GM18951 (cell line): ENCODE data around the gene TULP1.

Source experiments
- POLR2A ChIP-seq: IDR thresholded peaks from 4 replicates; pipeline ENCODE4 v1.6.1; 2011; ENCODE audit warnings: mild to moderate bottlenecking; ENCODE audit not compliant: insufficient read length, insufficient read depth; ENCODE audit errors: extremely low read depth
- in situ Hi-C: fragments of 300-500 bp; cut with MboI; formaldehyde crosslinking; loops from one replicate; pipeline ENCODE4 v1.12.0; 2022; ENCODE audit warnings: low sequenced_read_pairs, mixed read lengths, inconsistent platforms; ENCODE audit not compliant: unreplicated experiment

Gene TULP1

DNA sequence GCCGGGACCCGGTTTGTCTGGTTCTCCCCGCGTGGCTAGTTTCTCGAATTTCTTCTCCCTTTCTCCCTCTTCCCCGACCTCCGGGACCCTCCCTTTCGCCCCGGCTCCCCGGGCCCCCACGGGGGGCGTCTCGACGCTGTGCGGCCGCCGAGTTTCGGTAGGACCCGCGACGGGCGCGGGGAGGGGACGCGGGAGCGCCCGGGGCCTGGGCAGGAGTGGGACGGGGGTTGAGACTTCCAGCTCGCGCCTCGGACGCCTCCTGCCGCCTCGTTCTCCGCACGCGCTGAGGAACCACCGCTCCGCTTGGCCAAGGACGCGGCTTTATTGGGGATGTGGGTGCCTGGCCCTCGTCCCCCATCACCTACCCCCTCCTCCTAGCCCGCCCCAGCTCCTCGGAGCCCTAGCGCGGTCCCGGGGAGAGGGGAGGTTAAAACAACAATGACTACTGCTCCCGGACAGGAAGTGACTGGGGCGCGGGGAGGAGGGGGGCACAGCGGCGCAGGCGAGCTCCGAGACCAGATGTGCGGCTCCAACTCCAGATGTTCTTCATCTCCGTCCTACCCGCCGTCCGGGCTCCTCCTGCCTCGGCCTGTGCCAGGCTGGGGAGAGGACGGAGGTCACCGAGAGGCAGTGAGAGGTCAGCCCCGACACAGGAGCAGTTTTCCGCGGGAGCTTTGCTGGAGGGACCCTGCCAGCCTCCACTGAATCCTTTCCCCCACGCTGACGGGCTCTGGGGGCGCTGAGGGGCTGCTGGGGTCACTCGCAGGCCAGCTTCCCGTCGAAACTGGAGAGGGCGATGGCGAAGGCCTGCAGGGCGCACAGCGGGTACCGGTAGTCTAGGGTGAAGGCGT lies 14.9 kb downstream of the TULP1 start:
- in situ Hi-C loops: no loop called here
- no peak for TF ChIP-seq POLR2A

DNA sequence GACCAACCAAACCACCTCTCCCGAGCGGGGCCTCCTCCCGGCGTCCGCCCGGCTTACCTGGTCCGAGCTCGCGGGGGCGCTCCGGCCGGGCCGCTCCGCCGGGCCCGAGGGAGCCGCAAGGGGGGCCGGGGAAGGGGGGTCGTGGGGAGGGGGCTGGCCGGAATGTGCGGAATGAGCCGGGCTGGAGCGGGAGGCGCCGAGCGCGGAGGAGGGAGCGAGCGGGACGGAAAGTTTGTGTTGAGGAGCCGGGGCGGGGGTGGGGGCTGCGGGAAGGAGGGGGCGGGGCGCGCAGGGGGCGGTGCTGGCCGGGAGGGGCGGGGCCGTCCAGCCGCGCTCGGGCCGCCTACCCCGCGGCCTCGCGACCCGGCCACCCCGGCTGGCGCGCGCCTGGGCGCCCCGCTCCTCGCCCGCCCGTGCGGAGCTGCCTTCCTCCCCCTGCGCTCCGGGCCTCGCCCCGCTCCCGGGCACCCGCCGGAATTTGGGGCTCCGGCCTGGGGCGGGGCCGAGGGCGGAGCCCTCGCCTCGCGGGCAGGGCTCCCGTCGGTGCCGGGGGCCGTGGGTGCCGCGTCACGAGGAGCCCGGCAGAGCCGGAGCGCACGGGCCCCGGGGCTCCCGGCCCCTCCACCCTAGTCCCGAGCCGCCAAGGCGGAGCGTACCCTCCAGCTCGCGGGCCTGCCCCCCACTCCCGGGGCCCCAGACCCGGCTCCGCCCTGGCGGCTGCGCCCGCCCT lies 15.7 kb downstream of the TULP1 start, which contains the start of gene TEAD3:
Gene TEAD3, minus strand, starts transcription at position 239 of the 730 bp plus-strand sequence.
- no peak for TF ChIP-seq POLR2A
- in situ Hi-C loops: no loop called here

DNA sequence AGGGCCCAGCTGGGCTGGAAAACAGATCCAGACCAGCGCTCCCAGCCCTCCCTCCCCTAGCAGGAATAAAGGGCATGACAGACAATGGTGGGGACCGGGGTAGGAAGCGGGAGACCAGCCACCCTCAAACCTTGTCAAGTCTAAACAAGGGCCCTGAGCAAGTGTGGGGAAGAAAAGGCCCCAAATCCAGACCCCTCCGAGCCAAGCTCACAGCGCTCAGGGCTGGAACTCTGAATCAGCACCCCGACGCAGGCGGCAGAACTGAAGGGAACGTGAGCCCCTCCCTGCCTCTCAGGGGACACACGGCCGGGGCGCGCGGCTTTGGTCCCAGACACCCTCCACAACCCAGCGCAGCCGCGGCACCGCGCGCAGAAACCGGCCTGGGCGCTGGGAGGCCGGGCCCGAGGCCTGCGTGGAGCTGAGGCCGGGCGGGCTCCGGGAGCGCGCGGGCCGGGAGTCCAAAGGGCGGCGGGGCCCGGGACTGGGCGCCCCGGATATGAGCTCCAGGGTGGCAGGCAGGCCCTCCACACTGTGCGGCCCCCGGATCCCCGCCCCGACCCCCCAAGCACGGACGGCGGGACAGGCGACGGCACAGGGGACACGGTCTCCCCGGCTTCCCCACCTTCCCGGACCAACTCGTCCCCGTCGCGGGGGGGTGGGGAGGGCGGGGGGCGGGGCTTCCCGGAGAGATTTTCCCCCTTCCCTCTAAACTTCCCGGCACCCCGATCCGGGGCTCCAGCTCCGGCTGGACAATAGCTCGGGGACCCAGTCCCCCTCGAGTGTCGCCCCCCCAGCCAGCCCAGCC lies 16.5 kb downstream of the TULP1 start:
- TF ChIP-seq POLR2A: no peak
- in situ Hi-C loops: no loop called here

DNA sequence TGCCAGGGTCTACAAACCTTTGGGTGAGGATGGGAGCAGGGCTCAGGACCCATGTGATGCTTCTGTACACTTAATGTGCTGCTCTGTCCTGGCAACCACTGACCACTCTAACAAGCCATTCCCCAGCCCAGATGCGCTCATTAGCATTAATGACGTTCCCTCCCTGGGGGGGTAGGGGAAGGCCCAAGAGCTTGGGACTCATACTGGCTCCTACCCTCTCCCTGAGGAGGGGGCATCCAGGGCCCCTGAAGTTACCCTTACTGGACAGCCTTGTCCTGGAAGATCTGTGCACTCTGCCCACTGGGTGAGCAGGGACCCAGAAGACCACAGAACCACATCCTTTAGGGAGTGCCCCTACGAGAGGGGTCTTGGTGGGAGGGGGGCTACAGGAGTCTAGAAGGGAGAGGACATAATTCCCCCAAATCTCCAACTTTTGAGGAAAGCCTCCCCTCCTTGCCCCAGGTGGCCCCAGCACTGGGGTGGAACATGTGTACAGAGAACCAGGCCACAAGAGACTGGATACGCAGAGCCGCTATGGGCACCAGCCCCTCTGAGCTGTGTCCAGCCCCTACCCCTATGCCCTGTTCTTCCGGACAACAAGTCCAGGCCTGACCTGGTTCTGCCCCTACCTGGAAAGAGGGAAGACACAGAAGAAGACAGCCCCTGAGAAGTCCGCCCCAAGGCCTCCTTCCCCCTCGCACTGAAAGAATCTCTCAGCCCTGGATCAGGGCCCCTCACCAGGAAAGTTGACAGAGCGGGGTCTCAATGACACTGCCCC lies 17.2 kb downstream of the TULP1 start:
- TF ChIP-seq POLR2A: no peak
- in situ Hi-C loops: no loop called here

DNA sequence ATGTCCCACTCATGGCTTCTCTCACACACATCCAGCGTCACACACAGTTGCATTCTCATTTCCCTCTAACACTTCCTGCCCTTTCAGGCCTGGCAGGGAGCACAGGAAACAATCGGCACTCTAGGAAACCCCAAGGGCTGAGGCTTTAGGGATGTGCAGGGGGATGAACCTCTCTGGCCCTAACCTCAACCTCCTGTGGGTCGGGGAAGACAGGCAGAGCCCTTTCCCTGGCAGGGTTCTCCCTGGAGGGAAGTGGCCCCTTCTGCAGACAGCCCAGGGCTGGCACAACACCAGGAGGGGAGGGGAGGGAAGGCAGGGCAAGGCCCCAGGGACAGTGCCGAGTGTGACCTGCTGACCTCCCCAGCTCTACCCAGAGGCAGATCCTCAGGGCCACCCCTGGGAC lies 18.5 kb downstream of the TULP1 start:
- in situ Hi-C loops: no loop called here
- no peak for TF ChIP-seq POLR2A

DNA sequence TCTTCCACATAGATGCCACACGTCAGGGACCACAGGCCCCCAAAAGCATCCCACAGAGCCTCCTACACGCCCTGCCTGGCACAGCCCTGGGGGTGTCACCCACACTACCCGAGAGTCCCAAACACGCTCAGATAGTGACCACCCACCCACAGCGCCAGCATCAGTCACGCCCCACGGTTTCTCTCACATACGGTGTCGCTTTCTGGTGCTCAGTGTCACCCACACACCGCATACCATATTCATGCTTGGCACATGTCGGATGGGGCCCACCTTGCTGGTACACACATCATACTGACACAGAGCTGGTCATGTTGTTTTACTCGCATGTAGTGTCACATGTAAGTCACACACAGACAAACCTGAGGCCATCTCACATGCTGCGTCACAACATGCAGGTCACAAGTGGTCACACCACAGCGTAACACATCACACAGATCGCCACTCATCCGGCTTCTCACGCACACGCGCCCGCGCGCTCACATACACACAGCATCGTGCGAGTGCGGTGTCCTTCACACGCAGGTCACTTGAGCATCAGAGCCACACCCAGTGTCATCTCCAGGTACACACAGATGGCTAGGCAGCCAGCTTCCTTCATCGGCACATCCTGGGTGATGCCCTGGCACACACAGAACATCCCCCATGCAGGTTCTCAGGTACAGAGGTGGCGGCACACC lies 19.3 kb downstream of the TULP1 start:
- TF ChIP-seq POLR2A: no peak
- in situ Hi-C loops: no loop called here

DNA sequence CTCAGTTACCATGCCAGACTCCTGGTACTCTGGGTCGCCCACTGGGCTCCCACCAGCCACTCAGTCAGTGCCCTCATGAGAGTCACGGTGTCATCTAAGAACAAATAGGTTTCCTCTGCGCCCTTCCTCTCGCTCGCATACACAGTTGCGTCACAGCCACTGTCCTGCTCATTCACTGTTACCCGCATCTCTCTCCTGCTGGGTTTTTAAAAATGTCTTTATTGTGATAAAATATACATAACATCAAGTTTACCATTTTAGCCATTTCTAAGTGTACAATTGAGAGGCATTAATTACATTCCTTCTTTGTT lies 19.8 kb downstream of the TULP1 start:
- TF ChIP-seq POLR2A: no peak
- in situ Hi-C loops: no loop called here

DNA sequence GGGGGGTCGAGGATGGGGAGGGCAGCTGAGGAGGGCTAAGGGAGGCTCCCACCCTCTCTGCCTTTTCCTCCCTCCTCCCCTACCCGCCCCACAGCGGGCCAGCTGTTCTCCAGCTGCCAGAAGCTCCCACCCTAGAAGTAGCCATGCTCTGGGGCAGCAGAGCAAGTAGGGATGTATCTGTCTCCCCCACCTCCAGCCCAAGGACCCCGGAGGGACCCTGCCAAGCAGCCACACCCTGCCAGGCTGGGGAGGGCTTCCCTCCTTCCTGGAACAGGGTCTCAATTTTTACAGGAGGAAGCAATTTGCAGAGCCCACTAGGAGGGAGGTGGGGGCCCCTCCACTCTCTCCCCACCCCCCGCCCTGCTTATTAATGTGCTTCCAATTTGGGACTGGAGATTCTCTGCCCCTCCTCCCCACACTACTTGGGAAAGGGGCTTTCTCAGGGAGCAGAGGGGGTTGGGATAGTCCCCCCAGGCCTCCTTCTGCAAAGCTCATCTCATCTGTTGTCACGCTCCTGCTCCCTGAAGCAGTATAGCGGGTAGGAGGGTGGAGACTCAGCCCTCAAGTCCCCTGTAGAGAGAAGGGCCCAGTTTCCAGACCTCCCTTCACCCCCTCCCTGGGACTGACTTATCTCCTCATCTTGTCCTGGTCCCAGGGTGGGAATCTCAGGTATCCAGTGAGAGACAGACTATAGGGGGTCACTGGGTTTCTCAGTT lies 20.3 kb downstream of the TULP1 start:
- in situ Hi-C loops: no loop called here

DNA sequence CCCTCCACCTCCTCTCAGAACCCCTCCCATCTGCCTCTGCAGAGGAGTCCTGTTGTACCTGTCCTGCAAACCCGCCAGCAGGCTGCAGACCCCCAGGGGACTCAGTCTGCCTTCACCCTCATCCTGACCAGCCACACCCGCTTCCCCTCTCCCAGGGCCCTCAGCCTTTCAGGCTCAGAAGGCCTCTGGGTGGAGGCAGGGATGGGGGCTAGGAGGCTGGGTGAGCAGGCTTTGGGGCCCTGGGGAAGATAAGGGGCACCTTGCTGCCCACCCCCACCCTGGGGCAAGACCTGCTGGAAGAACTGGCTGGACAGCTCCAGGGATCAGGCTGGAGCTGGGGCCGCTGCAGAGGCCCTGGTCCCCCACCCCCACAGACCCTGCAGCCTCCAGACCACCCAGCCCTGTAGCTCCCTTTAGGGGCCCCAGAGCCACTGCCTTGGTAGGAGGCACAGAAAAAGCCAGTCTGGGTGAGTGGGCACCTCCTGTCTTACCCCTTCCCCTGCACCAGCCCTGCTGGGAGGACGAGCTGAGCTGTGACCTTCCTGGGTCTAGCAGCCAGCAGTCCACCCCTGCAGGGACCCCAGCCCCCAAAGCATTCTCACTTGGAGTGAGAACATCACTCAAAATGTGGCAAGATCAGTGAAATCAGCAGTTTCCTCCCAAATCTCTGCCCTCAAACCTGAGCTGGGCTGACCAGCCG lies 21.0 kb downstream of the TULP1 start:
- no peak for TF ChIP-seq POLR2A
- in situ Hi-C loops: no loop called here

More for the DNA sequence above, 20.3 kb downstream of the TULP1 start:
- TF ChIP-seq POLR2A: no peak

DNA sequence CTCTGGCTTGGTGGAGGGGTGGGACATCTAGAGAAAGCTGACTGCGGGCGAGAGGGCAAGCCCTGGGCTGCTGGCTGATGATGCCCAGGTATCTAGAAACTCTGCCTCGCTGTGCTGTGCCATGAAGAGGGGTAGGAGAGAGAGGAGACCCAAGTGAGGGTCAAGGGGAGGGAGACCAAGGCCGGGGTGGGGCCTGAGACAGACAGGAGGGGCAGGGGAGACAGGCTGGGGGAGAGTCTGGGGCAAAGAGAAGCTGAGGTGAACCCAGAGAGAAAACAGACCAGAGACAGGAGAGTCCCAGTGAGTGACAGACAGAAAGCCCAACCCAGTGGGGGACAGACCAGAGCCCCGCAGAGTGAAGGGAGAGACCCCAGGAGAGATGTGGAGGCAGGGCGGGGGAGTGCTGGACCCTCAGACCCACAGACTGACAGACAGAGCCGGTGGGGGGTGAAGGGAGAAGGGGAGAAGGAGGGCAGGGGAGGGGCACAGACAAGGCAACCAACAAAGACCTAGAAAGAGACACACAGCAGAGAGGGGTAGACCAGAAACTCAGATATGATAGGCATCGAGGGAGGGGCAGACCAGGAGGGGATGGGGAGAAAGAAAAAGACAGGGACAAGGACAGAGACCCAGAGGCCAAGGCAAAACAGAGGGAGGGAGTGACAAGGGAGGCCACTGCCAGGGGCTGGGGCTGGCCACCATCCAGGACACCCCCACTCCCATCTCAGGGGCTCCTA lies 21.7 kb downstream of the TULP1 start:
- no peak for TF ChIP-seq POLR2A
- in situ Hi-C loops: no loop called here
